Nucleus accumbens (tissue), 56 donors: Measurements from ENCODE around the gene ELN.
"Not testable (repeated sequence)": the region's sequence is repeated elsewhere in the genome, so short reads cannot be mapped to it uniquely, and the experiment has no call there.

Source experiments
- DNase-seq, 56 donors: peaks; one replicate each; lab custom pipeline; 2025; lab: John Stamatoyannopoulos, UW

ELN gene

DNA sequence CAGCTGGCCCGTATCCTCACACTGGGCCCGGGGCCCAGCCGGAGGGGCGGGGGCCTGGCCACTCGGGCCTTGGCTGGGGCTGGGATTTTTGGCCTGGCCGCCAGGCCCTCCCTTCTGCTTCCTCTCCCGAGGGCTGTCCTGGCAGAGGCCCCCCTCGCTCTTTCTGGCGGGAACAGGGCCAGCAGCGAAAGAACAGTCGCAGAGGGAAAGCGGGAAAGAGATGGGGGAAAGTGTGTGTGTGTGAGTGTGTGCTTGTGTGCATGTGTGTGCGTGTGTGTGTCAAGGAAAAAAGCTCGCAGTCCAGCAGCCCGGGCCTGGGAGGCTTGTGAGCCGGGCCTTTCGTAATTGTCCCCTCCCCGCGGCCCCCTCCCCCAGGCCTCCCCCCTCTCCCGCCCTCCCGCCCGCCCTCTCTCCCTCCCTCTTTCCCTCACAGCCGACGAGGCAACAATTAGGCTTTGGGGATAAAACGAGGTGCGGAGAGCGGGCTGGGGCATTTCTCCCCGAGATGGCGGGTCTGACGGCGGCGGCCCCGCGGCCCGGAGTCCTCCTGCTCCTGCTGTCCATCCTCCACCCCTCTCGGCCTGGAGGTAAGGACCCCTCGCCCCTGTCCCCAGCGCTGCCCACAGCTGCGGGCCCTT is at the start of gene ELN:
TSS of gene ELN (plus strand) at position 491 of the 638 bp plus-strand sequence. CDS start at position 506, 15 bp downstream.
- DNase-seq: peak in 51 of 56 donors; percentile 23 to 81 (median 61)

DNA sequence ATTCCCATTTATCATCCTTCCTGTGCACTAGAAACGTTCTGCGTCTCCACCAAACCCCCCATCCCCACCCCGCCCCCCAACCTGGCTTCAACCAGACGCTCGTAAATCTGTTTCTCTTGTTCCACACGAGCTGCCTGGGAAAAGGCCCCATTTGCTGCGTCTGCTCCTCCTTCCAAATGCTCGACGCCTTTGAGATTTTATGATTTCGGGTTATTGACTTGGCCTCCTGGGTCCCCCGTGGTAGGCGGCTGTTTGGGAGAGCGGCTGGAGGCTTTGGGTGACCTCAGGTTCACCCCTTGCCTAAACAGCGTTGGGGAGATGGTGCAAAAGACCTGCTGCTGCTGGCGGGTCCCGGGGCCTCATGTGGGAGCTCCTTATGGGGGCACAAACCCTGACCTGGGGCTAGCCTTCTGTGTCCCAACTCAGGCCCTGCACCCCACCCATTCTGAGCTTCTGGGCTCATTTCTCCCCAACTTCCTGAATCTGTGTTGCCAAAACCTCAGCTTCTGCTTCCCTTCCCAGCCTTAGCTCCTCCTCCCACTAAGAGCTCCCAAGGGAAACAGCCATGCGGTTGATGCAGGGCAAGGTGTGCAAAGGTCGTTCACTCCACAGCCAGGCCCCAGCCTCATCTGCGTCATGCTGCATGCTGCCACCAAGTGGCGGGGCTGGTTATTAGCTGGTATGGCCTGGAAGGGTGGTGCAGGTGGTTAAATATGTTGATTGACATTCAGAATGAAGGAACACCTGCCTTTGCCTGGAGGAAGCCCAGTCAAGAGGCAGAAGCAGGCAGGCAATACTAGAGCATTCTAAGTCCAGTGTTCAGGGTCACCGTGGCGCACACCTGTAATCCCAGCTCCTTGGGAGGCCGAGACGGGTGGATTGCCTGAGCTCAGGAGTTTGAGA is 49.1 kb upstream of the ELN start:
- DNase-seq: peak in 1 of 56 donors; percentile 19

DNA sequence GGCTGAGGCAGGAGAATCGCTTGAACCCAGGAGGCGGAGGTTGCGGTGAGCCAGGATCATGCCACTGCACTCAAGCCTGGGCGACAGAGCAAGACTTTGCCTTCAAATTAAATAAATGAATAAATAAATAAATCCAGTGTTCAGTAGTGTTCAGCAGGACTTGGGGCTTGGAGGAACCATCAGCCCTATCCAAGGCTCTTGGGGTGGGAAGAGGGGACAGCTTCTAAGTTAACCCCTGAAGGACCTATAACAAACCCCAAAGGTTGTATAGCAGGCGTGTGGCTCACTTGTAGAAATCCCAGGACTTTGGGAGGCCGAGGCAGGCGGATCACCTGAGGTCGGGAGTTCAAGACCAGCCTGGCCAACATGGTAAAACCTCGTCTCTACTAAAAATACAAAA is 48.3 kb upstream of the ELN start:
- DNase-seq: not testable (repeated sequence)

DNA sequence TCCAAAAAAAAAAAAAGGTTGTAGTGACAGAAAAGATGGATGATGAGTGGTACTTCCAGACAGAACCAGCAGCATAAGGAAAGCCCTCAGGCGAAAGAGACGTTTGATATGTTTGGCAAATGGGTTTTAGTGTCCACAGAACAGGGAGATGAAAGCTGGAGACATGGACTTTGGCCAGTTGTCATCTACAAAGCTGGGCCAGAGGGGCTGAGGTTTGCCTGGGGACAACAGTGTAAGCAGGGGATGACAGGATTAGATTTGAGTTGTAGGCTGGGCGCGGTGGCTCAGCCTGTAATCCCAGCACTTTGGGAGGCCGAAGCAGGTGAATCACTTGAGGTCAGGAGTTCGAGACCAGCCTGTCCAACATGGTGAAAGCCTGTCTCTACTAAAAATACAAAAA is 47.8 kb upstream of the ELN start:
- no peak for DNase-seq

DNA sequence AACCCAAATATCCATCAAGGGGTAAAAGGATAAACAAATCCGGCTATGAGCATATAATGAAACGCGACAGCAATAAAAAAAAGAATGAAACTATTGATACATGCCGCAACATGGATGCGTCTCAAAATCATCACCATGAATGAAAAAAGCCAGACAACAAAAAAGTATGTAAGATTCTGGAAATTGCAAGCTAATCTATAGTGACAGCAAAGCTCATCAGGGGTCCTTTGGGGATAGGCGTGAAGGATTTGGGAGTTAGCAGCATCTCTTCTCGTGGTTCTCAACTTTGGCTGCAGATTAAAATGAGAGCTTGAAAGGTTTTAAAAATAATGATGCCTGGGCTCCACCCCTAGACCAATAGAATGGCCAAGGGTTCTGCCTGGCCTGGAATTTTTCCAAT is 46.0 kb upstream of the ELN start:
- DNase-seq: no peak

DNA sequence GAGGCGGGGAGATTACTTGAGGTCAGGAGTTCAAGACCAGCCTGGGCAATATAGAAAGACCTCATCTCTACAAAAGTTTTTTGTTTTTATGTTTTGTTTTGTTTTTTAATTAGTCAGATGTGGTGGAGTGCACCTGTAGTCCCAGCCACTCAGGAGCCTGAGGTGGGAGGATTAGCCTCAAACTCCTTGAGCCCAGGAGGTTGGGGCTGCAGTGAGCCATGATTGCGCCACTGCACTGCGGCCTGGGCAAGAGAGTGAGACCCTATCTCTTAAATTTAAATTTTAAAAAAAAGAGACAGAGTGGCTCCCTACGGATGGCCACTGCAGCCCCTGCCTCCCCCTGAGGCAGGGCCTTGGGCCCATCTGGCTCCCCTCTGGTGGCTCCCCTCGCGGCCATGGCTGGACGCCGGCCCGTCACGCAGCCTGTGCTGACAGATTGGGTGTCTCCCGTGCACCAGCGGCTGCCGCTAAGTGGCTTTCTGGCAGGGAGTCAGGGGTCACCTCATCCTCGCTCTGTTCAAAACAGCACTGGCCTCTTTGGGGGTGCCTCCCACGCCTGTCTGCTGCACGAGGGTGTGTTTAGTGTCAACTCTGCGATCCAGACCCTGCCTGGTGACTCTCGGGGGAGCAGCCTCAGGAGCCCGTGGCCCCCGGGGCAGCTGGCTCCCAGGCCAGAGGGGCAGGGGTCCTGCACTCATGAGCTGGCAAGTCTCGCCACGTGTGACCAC is 44.4 kb upstream of the ELN start:
- DNase-seq: no peak

DNA sequence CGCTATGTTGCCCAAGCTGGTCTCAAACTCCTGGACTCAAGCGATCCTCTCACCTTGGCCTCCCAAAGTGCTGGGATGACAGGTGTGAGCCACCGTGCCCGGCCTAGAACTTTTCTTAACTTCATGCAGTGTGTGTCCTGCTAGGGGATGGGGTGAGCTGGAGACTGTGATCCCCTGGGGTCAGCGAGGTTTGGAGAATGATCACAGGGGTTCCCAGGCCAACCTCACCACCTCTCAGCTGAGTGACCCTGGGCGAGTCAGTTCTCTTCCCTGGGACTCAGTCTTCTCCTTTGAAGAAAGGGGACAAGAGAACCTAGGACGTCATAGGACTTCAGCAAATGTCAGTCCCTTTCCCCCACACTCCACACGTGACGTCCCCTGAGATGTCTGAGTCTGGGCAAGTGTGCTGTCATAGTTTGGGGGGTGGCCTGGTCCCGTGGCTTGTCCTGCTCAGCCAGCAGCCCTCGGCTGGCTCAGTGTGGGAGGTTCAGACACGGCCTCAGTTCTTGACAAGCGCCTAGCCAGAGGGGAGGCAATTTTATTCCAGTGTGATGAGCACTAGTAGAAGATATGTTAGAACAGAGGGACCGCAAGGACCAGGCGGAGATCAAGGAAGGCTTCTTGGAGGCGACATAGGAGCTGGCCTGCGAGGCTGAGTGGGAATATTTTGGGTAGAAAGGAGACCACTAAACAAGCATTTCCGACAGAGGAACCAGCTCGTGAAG is 43.3 kb upstream of the ELN start:
- no peak for DNase-seq

DNA sequence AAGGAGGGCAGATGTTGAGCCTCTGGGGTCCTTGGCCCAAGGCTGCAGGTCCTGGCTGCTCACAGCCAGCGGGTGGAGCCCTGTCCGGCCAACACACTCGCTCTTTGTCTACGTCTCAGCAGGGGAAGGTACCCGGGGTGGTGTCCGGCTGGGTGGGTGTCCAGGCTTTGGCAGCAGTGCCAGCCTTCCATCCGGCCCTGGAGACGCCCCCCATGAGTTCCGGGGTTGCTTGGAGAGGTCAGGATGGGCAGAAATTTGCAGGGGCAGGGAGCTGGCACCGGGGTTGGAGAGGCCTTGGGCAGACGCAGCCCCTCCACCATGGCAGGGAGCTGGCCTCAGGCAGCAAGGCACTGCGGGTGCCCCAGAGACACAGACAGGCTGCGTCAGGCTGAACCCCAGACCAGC is 42.2 kb upstream of the ELN start:
- peak in 1 of 56 donors; percentile 13 for DNase-seq

DNA sequence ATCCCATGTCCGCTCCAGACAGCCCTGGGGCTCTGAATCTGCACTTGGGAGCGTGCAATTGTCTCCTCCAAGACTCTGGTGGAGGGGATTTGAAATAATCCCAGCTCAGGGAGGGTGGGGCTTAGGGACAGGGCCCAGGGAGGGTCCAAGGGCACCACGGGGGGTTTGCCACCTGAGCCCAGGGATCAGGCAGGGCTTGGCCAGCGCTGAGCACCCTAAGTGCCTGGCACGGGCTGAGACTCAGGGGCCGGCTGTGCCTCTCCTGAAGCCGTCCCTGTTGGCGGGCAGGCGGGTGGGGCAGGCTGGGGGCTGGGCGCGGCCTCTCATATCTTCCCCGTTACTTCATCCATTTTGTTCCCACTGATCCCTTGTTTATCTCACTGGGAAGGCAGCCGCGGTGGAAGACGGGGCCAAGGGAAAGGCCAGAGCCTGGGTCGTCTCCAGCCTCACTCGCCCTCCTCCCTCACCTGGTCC is 41.8 kb upstream of the ELN start:
- DNase-seq: no peak

DNA sequence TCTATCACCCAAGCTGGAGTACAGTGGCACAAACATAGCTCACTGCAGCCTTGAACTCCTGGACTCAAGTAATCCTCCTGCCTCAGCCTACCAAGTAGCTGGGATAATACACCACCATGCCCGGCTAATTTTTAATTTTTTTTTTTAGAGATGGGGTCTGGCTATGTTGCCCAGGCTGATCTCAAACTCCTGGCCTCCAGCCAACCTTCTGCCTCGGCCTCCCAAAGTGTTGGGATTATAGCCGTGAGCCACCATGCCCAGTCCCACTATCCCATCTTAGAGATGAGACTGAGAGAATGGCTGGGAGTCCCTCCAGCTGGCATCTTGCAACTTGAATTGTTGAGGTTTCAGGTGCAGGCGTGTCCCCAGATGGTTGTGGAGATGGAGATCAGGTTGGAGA is 40.7 kb upstream of the ELN start:
- DNase-seq: no peak

DNA sequence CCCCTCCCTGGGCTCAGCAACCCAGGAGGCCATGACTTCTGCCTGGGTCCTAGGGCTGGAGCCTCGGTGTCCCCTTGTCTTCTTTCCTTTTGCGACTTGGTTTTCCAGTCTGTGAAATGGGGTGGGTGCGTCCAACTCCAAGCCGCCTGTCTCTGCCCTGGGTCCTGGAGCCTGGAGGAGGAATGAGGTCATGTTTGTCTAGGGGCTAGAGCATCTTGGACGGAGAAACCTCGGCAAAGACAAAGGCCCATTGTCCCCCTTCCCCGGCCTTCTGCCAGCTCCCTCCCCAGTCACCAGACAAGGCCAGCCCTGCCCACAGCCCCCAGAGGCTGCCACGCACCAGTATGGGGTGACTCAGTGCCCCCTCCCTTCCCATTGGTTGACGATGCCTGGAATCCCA is 39.8 kb upstream of the ELN start:
- peak in 52 of 56 donors; percentile 9 to 90 (median 59) for DNase-seq

DNA sequence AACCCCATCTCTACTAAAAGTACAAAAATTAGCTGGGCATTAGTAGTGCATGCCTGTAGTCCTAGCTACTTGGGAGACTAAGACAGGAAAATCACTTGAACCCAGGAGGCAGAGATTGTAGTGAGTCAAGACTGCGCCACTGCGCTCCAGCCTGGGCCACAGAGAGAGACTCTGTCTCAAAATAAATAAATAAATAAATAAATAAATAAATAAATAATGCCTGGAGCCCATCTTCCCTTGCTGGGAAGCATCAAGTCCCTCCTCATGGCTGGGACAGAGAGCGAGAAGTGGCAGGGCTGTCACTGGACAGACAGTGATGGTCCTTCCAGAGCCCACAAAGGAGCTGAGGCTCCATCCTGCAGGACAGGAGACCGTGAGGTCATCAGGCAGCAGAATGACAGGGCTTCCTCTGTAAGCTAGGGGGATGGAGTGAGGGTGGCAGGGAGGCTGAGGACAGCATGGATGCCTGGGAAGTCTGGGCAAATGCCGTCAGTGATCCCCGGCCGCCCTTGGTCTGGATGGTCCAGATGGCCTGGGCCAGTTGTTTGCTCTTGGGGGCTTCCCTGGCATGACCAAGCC is 36.4 kb upstream of the ELN start:
- DNase-seq: no peak

DNA sequence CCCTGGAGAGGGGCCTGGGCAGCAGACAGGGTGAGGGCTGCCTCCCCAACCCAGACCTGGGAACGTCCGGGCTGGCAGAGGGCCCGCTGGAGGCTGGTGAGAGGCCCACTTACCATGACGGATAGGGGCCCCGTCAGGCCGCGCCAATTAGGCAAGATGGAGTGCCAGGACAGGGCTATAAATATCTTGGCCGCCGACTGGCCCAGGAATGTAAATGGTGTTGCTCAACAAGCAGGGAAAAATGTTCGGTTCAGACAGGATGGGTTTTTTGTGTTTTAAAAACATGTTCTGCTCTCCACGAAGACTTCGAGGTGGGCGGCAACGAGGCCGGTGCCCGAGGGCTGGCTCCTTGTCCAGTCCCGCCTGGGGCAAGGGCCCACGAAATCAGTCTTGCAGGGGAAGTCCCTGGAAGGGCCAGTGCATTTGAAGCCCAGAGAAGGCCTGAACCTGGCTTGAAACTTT is 35.8 kb upstream of the ELN start:
- DNase-seq: no peak

DNA sequence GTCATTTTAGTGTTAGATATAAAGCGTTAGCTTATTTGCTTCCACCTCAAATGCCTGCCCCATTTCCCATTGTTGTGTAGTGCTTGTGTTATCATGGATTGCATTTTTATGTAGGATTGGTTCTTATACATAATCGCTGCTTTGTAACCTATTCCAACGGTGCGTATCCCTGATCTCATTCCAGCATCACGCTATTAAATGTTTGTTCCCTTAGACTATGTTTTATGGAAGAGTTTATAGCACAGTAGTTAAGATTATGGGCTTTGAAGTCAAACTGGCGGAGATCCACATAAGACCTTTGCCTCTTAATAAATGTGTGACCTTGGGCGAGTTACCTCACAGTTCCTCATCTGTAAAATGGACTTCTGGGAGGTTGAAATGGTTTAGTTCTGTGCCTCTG is 34.0 kb upstream of the ELN start:
- DNase-seq: no peak

DNA sequence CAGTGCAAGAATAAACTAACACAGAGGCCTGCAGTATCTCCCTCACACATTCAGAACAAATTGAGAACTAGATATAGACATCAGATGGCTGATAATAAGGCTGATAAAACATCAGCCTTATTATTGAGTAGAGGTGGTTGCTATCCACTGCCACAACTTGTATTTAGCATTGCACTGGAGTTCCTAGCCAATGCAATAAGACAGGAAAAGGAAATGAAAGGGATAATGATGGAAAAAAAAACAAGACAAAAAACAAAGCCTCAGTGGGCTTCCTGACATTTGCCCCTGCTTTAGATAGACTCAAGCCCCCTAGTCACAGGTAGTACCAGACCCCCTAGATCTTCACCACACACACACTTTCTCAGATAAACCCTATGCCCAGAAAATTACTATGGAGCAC is 33.2 kb upstream of the ELN start:
- no peak for DNase-seq

DNA sequence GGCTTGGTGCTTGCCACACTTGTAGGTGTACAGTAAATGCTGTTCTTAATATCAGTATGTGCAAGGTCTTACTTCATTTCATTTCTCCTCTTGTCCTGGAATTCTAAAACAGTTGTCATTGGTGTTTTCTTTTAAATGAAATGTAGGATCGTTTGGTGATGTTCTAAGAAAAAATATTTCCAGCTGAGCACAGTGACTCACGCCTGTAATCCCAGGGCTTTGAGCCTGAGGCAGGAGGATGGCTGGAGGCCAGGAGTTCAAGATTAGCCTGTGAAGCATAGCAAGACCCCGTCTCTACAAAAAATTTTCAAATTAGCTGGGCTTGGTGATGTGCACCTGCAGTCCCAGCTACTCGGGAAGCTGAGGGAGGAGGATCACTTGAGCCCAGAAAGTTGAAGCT is 32.6 kb upstream of the ELN start:
- DNase-seq: no peak

DNA sequence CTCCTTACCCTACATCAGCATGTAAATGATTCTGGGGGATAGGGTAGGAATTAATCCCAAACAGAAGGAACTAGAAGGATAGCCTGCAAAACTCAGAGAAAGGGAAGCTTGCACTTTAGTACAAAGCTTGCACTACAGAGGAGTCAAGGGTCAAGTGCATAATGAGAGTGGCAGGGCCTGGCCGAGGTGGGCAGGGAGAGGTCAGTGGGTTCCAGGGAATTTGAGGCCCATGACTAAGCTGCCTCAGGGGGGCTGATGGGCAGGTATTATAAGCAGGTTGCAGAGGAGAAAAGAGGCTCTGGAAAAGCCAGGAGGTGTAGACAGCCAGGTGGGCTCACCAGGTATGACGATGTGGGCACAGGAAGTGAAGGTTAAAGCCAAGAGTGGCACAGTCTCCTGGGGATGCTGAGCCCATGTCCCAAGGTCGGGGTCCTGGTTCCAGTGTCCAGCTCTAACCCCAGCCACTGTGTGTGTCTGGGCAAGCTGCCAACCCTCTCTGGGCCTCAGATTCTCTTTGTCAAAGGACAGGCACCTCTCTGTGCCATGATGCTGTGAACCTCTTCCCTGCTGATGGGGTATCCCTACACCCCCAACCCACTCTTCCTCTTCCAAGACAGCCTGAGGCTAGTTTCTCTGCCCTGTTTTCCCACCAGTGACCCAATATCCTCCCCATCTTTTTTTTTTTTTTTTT is 32.0 kb upstream of the ELN start:
- DNase-seq: no peak

DNA sequence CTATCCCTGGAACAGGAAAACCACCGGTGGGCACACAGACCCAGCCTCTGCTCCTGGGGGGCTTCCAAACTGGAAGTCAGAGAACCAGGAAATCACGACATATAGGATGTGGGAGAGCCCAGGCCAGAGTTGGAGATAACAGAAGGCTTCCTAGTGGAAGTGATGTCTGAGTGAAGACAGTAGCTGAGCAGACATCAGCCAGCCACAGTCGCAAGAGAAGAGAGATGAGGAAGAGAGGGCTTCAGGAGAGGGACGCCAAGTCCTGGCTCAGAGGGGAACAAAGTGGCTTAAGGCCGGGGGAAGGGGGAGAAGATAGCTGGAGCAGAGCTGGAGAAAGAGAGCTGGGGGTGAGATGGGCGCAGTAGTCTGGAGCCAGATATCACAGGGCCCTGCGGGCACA is 30.9 kb upstream of the ELN start:
- no peak for DNase-seq

DNA sequence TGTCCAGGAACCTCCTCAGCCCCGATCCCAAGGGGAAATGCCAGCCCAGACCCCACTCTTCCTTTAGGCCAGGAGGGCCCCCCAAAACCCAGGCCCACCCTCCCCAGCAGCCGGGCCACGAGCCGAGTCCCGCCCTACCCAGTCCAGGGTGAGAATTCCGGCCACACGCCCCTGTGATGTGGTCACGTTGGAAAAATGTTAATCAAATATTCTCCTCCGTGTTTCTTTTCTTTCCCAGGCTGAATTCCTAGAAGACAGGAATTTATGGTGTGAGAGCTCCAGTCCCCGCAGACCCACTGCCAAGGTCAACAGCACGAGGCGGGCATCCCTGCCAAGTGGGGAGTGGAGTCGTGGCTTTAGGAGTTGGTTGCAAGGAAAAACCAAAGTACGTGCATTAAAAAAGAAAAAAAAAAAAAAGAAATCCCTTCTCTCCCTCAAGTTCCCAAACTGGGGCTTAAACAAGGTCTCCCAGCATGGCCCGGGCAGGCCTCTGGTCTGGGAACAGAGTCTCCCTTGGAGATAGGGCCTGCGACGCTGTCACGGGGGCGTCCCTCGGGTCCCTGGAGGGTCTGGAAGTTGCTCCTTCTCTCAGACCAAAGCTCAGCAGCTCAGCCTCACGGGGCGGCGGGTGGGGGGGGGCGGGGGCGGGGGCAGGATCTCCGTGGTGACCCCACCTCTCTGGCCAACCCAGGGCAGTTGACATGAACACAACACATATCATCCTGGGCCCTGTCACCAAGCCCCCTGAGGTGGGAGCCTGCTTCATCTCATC is 28.1 kb upstream of the ELN start:
- DNase-seq: no peak
